ENCODE data around the gene CLDN2. TPM values are rescaled to one million over a fixed set of nuclear protein-coding genes. Genes with fewer than 3 reads are reported as not detected.

CLDN2 gene
- total RNA-seq, 4 donors from 2014 or later = 0.11 to 0.17 TPM; not detected in 2

- Histone ChIP-seq H3K27ac (replicated peaks in 1 of 4) (no peak overlapping the region), H3K36me3 (peaks cover 0 to 26% (median 22%) of the 10 kb centered on the region in 4 donors), H3K4me1 (no peaks in the 10 kb centered on the region), H3K9me3 (no peaks in the 10 kb centered on the region), H3K4me3 (no peak overlapping the region), H3K27me3 (no peaks in the 10 kb centered on the region)
- no peak for TF ChIP-seq CTCF (IDR thresholded peaks at IDR 0.05)
- TF ChIP-seq EP300 (IDR thresholded peaks at IDR 0.05) = no peak
- TF ChIP-seq POLR2AphosphoS5 (IDR thresholded peaks at IDR 0.05) = no peak
- no peak for TF ChIP-seq POLR2A (IDR thresholded peaks at IDR 0.05; ENCODE audit: low read depth)
- intact Hi-C loops (cut with DNase I) = no loop called here
- no peak for DNase-seq (ENCODE audit: extremely low spot score)
- WGBS = 71% methylated on average over 1 of the region's 1 CpG
Observed at GRCh38 chrX:106940068-106940467, 19.9 kb downstream of the CLDN2 start.

GRCh38 chrX:106946464-106946863, 26.3 kb downstream of the CLDN2 start:
- no peak overlapping the region for H3K4me3 ChIP-seq
- WGBS = 91% methylated on average over 3 of the region's 3 CpGs
- peaks cover 0 to 5% (median 0%) of the 10 kb centered on the region in 4 donors for H3K27me3 ChIP-seq
- TF ChIP-seq EP300 (IDR thresholded peaks at IDR 0.05) = no peak
- TF ChIP-seq POLR2A (IDR thresholded peaks at IDR 0.05; ENCODE audit: low read depth) = no peak
- no peak for TF ChIP-seq CTCF (IDR thresholded peaks at IDR 0.05)
- TF ChIP-seq POLR2AphosphoS5 (IDR thresholded peaks at IDR 0.05) = no peak
- no peaks in the 10 kb centered on the region for H3K9me3 ChIP-seq
- DNase-seq (ENCODE audit: extremely low spot score) = no peak
- peaks cover 0 to 17% (median 14%) of the 10 kb centered on the region in 4 donors for H3K36me3 ChIP-seq
- intact Hi-C loops (cut with DNase I) = no loop called here
- no peaks in the 10 kb centered on the region for H3K4me1 ChIP-seq
- H3K27ac ChIP-seq (replicated peaks in 1 of 4) = no peak overlapping the region

GRCh38 chrX:106948641-106949040, 28.4 kb downstream of the CLDN2 start:
- H3K36me3 ChIP-seq = peaks cover 0 to under 1% (median 0%) of the 10 kb centered on the region in 4 donors
- 73% methylated on average over 3 of the region's 3 CpGs for WGBS
- intact Hi-C loops (cut with DNase I) = no loop called here
- TF ChIP-seq EP300 (IDR thresholded peaks at IDR 0.05) = no peak
- no peak for TF ChIP-seq CTCF (IDR thresholded peaks at IDR 0.05)
- no peak for TF ChIP-seq POLR2AphosphoS5 (IDR thresholded peaks at IDR 0.05)
- TF ChIP-seq POLR2A (IDR thresholded peaks at IDR 0.05; ENCODE audit: low read depth) = no peak
- H3K4me1 ChIP-seq = no peaks in the 10 kb centered on the region
- DNase-seq (ENCODE audit: extremely low spot score) = no peak
- peaks cover 0 to 5% (median 0%) of the 10 kb centered on the region in 4 donors for H3K27me3 ChIP-seq
- no peak overlapping the region for H3K27ac ChIP-seq (replicated peaks in 1 of 4)
- H3K4me3 ChIP-seq = no peak overlapping the region
- H3K9me3 ChIP-seq = no peaks in the 10 kb centered on the region

GRCh38 chrX:106949366-106949765, 29.2 kb downstream of the CLDN2 start:
- Histone ChIP-seq H3K4me3 (no peak overlapping the region), H3K27ac (replicated peaks in 1 of 4) (no peak overlapping the region), H3K27me3 (peaks cover 0 to 5% (median 0%) of the 10 kb centered on the region in 4 donors), H3K4me1 (no peaks in the 10 kb centered on the region), H3K9me3 (no peaks in the 10 kb centered on the region), H3K36me3 (peaks cover 0 to 6% (median 0%) of the 10 kb centered on the region in 4 donors)
- TF ChIP-seq EP300 (IDR thresholded peaks at IDR 0.05) = no peak
- no peak for TF ChIP-seq POLR2AphosphoS5 (IDR thresholded peaks at IDR 0.05)
- no peak for TF ChIP-seq POLR2A (IDR thresholded peaks at IDR 0.05; ENCODE audit: low read depth)
- no peak for TF ChIP-seq CTCF (IDR thresholded peaks at IDR 0.05)
- 70% methylated on average over 1 of the region's 1 CpG for WGBS
- intact Hi-C loops (cut with DNase I) = no loop called here
- DNase-seq (ENCODE audit: extremely low spot score) = no peak

- Histone ChIP-seq H3K27ac (replicated peaks in 1 of 4) (no peak overlapping the region), H3K9me3 (no peaks in the 10 kb centered on the region), H3K27me3 (peaks cover 0 to 5% (median 0%) of the 10 kb centered on the region in 4 donors), H3K4me3 (no peak overlapping the region), H3K36me3 (peaks cover 0 to 6% (median 0%) of the 10 kb centered on the region in 4 donors), H3K4me1 (no peaks in the 10 kb centered on the region)
- TF ChIP-seq POLR2AphosphoS5 (IDR thresholded peaks at IDR 0.05) = no peak
- TF ChIP-seq EP300 (IDR thresholded peaks at IDR 0.05) = no peak
- TF ChIP-seq CTCF (IDR thresholded peaks at IDR 0.05) = no peak
- TF ChIP-seq POLR2A (IDR thresholded peaks at IDR 0.05; ENCODE audit: low read depth) = no peak
- DNase-seq (ENCODE audit: extremely low spot score) = no peak
- 60% methylated on average over 2 of the region's 2 CpGs for WGBS
- intact Hi-C loops (cut with DNase I) = loop anchor here (5.0 kb wide), 1 partner anchor 58 kb away; no protein-coding TSS in a partner anchor
Observed at GRCh38 chrX:106950381-106950780, 30.2 kb downstream of the CLDN2 start.
